ENCODE data around the gene PRKG1. TPM values are rescaled to one million over a fixed set of nuclear protein-coding genes. Genes with fewer than 3 reads are reported as not detected.

Gene PRKG1
- total and polyA plus RNA-seq, 2 of the 8 experiments (the other 6 are each of a cell fraction or from before 2014, with no cell fraction given) = 4.2 to 15.2 TPM

- DNase-seq (ENCODE audit: low read depth in 1 of 2, low spot score in 2 of 2) (no peak), FAIRE-seq (no peak)
- no peak overlapping the region for H2BK15ac ChIP-seq (ENCODE audit: low read length)
- H3K18ac ChIP-seq (ENCODE audit: extremely low read depth, low read length) = no peak overlapping the region
- no peak overlapping the region for H2BK12ac ChIP-seq (ENCODE audit: low read depth, low read length)
- H3K79me2 ChIP-seq (ENCODE audit: control insufficient read depth in 1 of 2, insufficient read depth in 2 of 2, low read length in 2 of 2) = no peaks in the 10 kb centered on the region
- H2BK20ac ChIP-seq (ENCODE audit: low read length) = no peak overlapping the region
- H3K23ac ChIP-seq (ENCODE audit: insufficient read length) = no peak overlapping the region
- H3K56ac ChIP-seq (replicated peaks; ENCODE audit: insufficient read length, low read depth, low read length) = no peak overlapping the region
- H3K23me2 ChIP-seq (ENCODE audit: low read depth, low read length) = no peaks in the 10 kb centered on the region
- H3K9me3 ChIP-seq (ENCODE audit: insufficient read depth in 2 of 2, low read depth in 1 of 2, low read length in 1 of 2) = no peaks in the 10 kb centered on the region
- peaks cover 0 to 8% (median 1%) of the 10 kb centered on the region in 4 experiments; a peak in 2 of 7 replicates for H3K4me1 ChIP-seq (replicated peaks in 1 of 4; ENCODE audit: control insufficient read depth in 3 of 4, insufficient read depth in 4 of 4, low read length in 3 of 4)
- no peak overlapping the region for H4K8ac ChIP-seq (ENCODE audit: extremely low read depth, insufficient read depth, low read length)
- no peaks in the 10 kb centered on the region for H3K79me1 ChIP-seq (ENCODE audit: low read depth, low read length)
- ChIA-PET CTCF (ENCODE audit: partially characterized antibody) (interaction anchor here (0.6 to 6.8 kb wide), 7 partner anchors 10 to 1451 kb away, joined by 3 to 37 read pairs (median 3); no protein-coding TSS in a partner anchor), POLR2A (ENCODE audit: partially characterized antibody) (no interaction called here)
- no peak overlapping the region for H2BK120ac ChIP-seq (replicated peaks; ENCODE audit: low read depth, low read length)
- no peak overlapping the region for H3K4ac ChIP-seq (replicated peaks; ENCODE audit: insufficient read length, low read depth, low read length)
- no peak overlapping the region for H2AK5ac ChIP-seq (ENCODE audit: low read depth, low read length)
- no peaks in the 10 kb centered on the region for H4K20me1 ChIP-seq (replicated peaks in 1 of 2; ENCODE audit: control insufficient read depth in 1 of 2, insufficient read depth in 2 of 2, low read length in 2 of 2)
- no peak overlapping the region for H3K27ac ChIP-seq (ENCODE audit: low read depth, low read length)
- no peak overlapping the region for H4K91ac ChIP-seq (replicated peaks; ENCODE audit: insufficient read length, low read length)
- H3K4me3 ChIP-seq (ENCODE audit: extremely low read depth in 1 of 4, insufficient read depth in 2 of 4, low read depth in 3 of 4, low read length in 4 of 4) = no peak overlapping the region
- WGBS, 2 experiments (ENCODE audit: extremely low coverage in 1 of 2, insufficient coverage in 1 of 2, insufficient read length in 1 of 2, insufficient replicate concordance in 2 of 2, low coverage in 1 of 2, low lambda C conversion rate in 2 of 2, missing lambda C conversion rate in 1 of 2) = 77% methylated on average over 3 of the region's 3 CpGs; no CpG with 5 or more reads in 1 of the 2 experiments
- no peak overlapping the region for H2AFZ ChIP-seq (ENCODE audit: low read length)
- H4K5ac ChIP-seq (ENCODE audit: insufficient read length, low read depth, low read length) = no peak overlapping the region
- H2BK5ac ChIP-seq (ENCODE audit: low read depth, low read length) = no peak overlapping the region
- H3K9ac ChIP-seq (replicated peaks in 1 of 4; ENCODE audit: extremely low read depth in 1 of 4, low read depth in 3 of 4, low read length in 3 of 4) = no peak overlapping the region
- H3K27me3 ChIP-seq (replicated peaks in 1 of 4; ENCODE audit: control insufficient read depth in 3 of 4, extremely low read depth in 1 of 4, insufficient read depth in 3 of 4, low read length in 3 of 4) = no peaks in the 10 kb centered on the region
- H3K14ac ChIP-seq (ENCODE audit: insufficient read length) = no peak overlapping the region
- H3K4me2 ChIP-seq (ENCODE audit: insufficient read depth in 1 of 2, low read depth in 2 of 2, low read length in 2 of 2) = no peak overlapping the region
- H3K36me3 ChIP-seq (ENCODE audit: control insufficient read depth in 2 of 4, insufficient read depth in 4 of 4, low read length in 3 of 4) = peaks cover 0 to 5% (median 0%) of the 10 kb centered on the region in 4 experiments; a peak in 1 of 8 replicates
- TF ChIP-seq KDM4A (IDR thresholded peaks at IDR 0.05; ENCODE audit: low read depth, low read length, severe bottlenecking) (no peak), BCL11A (IDR thresholded peaks at IDR 0.05; ENCODE audit: low read depth in 2 of 2, low read length in 2 of 2) (no peak), POU5F1 (IDR thresholded peaks at IDR 0.05; ENCODE audit: low read depth, low read length) (no peak), USF2 (IDR thresholded peaks at IDR 0.05; ENCODE audit: low read length) (no peak), RXRA (IDR thresholded peaks at IDR 0.05; ENCODE audit: insufficient read depth, low read depth, low read length) (no peak), SP4 (IDR thresholded peaks at IDR 0.05; ENCODE audit: low read length) (no peak), EGR1 (IDR thresholded peaks at IDR 0.05; ENCODE audit: borderline replicate concordance, low read depth, low read length) (no peak), FOSL1 (IDR thresholded peaks at IDR 0.05; ENCODE audit: insufficient read depth, low read depth, low read length) (no peak), KDM1A (IDR thresholded peaks at IDR 0.05; ENCODE audit: borderline replicate concordance, low read length) (no peak), SUZ12 (IDR thresholded peaks at IDR 0.05; ENCODE audit: low read length) (no peak), CHD2 (IDR thresholded peaks at IDR 0.05; ENCODE audit: low read length) (no peak), MAX (IDR thresholded peaks at IDR 0.05) (no peak), SP1 (IDR thresholded peaks at IDR 0.05; ENCODE audit: low read depth, low read length) (no peak)
Measured at GRCh38 chr10:51377932-51378599, 303.8 kb downstream of the PRKG1 start.

Measured in H1 (cell line).